ENCODE data around the gene DSCAM. TPM values are rescaled to one million over a fixed set of nuclear protein-coding genes. Genes with fewer than 3 reads are reported as not detected.

DSCAM gene
- total RNA-seq, 1 experiment from 2014 or later: 0.13 TPM

DNA sequence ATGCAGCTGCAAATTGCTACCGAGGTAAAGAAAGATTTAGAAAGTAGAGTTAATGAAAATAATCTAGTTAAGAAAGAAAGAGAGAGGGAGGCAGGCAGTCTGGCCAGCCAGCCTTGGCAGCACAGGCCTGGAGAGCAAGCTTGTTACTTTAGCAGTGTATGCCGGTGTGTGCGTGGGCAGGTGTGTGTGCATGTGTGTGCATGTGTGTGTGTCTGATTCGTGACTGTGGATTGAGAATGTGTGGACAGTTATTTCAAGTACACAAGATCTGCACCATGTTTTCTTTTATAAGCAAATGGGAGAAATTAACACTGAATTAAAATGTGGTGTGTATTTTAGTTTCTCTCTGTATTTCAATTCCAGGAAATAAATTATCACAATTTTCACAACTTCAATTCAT is 211.6 kb downstream of the DSCAM start (continued):
- TF ChIP-seq, protein P1, sequence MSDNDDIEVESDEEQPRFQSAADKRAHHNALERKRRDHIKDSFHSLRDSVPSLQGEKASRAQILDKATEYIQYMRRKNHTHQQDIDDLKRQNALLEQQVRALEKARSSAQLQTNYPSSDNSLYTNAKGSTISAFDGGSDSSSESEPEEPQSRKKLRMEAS (CRISPR knock-in tag; IDR thresholded peaks at IDR 0.05): no peak
- TF ChIP-seq GRHL2 (CRISPR knock-in tag; IDR thresholded peaks at IDR 0.05; ENCODE audit: insufficient replicate concordance, severe bottlenecking) (no peak), NFYB (CRISPR knock-in tag; conservative IDR thresholded peaks at IDR 0.05; ENCODE audit: low read depth) (no peak)

DNA sequence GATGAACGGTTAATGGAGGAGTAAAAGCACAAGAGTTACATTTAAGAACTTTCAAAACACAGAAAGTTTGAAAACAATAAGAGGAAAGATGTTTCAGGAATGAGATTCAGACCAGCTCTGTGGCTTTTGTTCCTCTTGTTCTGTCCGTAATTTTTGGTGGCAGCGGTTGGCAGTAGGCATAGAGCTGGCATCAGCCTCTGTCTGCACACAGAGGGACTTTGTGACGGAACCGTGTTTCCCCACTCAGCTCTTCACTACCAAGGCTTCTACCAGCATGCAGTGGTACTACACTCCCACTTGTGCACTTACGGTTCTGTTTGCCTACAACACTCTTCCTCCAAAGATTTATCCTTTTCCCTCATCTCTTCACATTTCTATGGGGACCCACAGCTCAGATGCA is 212.8 kb downstream of the DSCAM start:
- no peaks in the 10 kb centered on the region for H3K9me3 Mint-ChIP-seq

DNA sequence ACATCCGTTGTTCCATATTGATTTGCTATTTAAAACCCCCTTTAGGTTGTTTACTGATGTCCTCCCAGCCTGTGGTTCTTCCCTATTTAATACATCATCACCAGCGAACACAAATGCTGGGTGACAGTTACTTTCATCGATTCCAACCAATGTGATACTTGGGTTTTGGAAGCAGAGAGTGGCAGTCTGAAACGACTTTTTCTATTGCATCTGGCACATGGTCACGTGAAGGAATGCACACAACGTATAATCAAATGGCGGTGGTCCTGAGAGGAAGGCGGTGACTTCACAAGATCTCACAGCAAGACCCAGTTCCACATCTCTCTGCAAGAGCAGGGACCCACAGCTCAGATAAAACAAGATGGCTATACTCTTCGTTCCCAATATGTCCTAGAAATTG is 213.9 kb downstream of the DSCAM start:
- DNase-seq (ENCODE audit: low spot score) (no peak), ATAC-seq (no peak)
- H3K27me3 Mint-ChIP-seq (ENCODE audit: low read depth): no peaks in the 10 kb centered on the region
- H3K36me3 Mint-ChIP-seq: no peaks in the 10 kb centered on the region
- no peak overlapping the region for H3K27ac Mint-ChIP-seq
- CTCF ChIA-PET: no interaction called here
- POLR2A ChIA-PET: no interaction called here
- H3K9me3 Mint-ChIP-seq: no peaks in the 10 kb centered on the region
- H3K4me1 Mint-ChIP-seq: no peaks in the 10 kb centered on the region
- no peak for TF ChIP-seq ATF1 (CRISPR knock-in tag; IDR thresholded peaks at IDR 0.05)
- no peak overlapping the region for H3K4me3 Mint-ChIP-seq

More for the DNA sequence above, 212.8 kb downstream of the DSCAM start:
- no peak overlapping the region for H3K4me3 Mint-ChIP-seq
- no peak for TF ChIP-seq MYBL2 (CRISPR knock-in tag; IDR thresholded peaks at IDR 0.05)
- no peak for TF ChIP-seq NFATC4 (CRISPR knock-in tag; IDR thresholded peaks at IDR 0.05)
- no peak for TF ChIP-seq GTF2I (CRISPR knock-in tag; conservative IDR thresholded peaks at IDR 0.05)
- TF ChIP-seq, protein P2, sequence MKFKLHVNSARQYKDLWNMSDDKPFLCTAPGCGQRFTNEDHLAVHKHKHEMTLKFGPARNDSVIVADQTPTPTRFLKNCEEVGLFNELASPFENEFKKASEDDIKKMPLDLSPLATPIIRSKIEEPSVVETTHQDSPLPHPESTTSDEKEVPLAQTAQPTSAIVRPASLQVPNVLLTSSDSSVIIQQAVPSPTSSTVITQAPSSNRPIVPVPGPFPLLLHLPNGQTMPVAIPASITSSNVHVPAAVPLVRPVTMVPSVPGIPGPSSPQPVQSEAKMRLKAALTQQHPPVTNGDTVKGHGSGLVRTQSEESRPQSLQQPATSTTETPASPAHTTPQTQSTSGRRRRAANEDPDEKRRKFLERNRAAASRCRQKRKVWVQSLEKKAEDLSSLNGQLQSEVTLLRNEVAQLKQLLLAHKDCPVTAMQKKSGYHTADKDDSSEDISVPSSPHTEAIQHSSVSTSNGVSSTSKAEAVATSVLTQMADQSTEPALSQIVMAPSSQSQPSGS (CRISPR knock-in tag; IDR thresholded peaks at IDR 0.05; ENCODE audit: borderline replicate concordance, low read depth): no peak
- no peak for TF ChIP-seq TEAD4 (CRISPR knock-in tag; IDR thresholded peaks at IDR 0.05)
- TF ChIP-seq NR3C1 (CRISPR knock-in tag; conservative IDR thresholded peaks at IDR 0.05; ENCODE audit: low read depth): no peak
- TF ChIP-seq, protein P3, sequence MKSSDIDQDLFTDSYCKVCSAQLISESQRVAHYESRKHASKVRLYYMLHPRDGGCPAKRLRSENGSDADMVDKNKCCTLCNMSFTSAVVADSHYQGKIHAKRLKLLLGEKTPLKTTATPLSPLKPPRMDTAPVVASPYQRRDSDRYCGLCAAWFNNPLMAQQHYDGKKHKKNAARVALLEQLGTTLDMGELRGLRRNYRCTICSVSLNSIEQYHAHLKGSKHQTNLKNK (CRISPR knock-in tag; IDR thresholded peaks at IDR 0.05): no peak
- no peak for TF ChIP-seq OVOL2 (CRISPR knock-in tag; IDR thresholded peaks at IDR 0.05; ENCODE audit: borderline replicate concordance)
- TF ChIP-seq KAT7 (CRISPR knock-in tag; IDR thresholded peaks at IDR 0.05; ENCODE audit: borderline replicate concordance): no peak
- TF ChIP-seq, protein P4, sequence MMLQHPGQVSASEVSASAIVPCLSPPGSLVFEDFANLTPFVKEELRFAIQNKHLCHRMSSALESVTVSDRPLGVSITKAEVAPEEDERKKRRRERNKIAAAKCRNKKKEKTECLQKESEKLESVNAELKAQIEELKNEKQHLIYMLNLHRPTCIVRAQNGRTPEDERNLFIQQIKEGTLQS (CRISPR knock-in tag; conservative IDR thresholded peaks at IDR 0.05): no peak
- TF ChIP-seq ZNF423 (CRISPR knock-in tag; IDR thresholded peaks at IDR 0.05): no peak
- H3K36me3 Mint-ChIP-seq: no peaks in the 10 kb centered on the region
- no peaks in the 10 kb centered on the region for H3K4me1 Mint-ChIP-seq
- DNase-seq (ENCODE audit: low spot score) (no peak), ATAC-seq (no peak)
- H3K27ac Mint-ChIP-seq: no peak overlapping the region
- POLR2A ChIA-PET: no interaction called here
- no peaks in the 10 kb centered on the region for H3K27me3 Mint-ChIP-seq (ENCODE audit: low read depth)
- CTCF ChIA-PET: no interaction called here

DNA sequence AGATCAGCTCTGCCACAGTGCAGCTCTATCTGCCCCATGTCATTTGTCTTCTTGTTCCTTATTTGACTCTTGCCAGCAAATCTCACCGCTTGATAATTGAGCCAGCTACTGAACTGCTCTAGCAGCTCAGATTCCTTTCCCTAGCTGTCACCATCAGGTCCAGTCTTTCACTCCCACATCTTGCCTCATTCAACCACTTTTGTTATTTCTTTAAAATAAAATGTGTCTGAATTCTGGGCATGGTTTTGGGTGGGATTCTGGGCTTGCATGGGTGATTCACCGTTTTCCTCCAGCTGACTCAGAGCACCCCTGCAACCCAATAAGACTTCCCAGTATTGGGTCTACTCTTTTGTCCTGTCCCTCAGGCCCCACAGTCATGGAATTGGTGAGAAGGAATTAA is 215.7 kb downstream of the DSCAM start:
- Mint-ChIP-seq H3K27ac (no peak overlapping the region), H3K27me3 (ENCODE audit: low read depth) (no peaks in the 10 kb centered on the region), H3K9me3 (no peaks in the 10 kb centered on the region), H3K4me3 (no peak overlapping the region), H3K36me3 (no peaks in the 10 kb centered on the region), H3K4me1 (no peaks in the 10 kb centered on the region)
- CTCF ChIA-PET: no interaction called here
- no peak for ATAC-seq
- POLR2A ChIA-PET: no interaction called here
- DNase-seq (ENCODE audit: low spot score): no peak
- TF ChIP-seq, protein P5, sequence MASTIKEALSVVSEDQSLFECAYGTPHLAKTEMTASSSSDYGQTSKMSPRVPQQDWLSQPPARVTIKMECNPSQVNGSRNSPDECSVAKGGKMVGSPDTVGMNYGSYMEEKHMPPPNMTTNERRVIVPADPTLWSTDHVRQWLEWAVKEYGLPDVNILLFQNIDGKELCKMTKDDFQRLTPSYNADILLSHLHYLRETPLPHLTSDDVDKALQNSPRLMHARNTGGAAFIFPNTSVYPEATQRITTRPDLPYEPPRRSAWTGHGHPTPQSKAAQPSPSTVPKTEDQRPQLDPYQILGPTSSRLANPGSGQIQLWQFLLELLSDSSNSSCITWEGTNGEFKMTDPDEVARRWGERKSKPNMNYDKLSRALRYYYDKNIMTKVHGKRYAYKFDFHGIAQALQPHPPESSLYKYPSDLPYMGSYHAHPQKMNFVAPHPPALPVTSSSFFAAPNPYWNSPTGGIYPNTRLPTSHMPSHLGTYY (CRISPR knock-in tag; IDR thresholded peaks at IDR 0.05): no peak
- TF ChIP-seq, protein P6, sequence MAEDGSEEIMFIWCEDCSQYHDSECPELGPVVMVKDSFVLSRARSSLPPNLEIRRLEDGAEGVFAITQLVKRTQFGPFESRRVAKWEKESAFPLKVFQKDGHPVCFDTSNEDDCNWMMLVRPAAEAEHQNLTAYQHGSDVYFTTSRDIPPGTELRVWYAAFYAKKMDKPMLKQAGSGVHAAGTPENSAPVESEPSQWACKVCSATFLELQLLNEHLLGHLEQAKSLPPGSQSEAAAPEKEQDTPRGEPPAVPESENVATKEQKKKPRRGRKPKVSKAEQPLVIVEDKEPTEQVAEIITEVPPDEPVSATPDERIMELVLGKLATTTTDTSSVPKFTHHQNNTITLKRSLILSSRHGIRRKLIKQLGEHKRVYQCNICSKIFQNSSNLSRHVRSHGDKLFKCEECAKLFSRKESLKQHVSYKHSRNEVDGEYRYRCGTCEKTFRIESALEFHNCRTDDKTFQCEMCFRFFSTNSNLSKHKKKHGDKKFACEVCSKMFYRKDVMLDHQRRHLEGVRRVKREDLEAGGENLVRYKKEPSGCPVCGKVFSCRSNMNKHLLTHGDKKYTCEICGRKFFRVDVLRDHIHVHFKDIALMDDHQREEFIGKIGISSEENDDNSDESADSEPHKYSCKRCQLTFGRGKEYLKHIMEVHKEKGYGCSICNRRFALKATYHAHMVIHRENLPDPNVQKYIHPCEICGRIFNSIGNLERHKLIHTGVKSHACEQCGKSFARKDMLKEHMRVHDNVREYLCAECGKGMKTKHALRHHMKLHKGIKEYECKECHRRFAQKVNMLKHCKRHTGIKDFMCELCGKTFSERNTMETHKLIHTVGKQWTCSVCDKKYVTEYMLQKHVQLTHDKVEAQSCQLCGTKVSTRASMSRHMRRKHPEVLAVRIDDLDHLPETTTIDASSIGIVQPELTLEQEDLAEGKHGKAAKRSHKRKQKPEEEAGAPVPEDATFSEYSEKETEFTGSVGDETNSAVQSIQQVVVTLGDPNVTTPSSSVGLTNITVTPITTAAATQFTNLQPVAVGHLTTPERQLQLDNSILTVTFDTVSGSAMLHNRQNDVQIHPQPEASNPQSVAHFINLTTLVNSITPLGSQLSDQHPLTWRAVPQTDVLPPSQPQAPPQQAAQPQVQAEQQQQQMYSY (CRISPR knock-in tag; IDR thresholded peaks at IDR 0.05): no peak
- no peak for TF ChIP-seq FOXP1 (CRISPR knock-in tag; IDR thresholded peaks at IDR 0.05; ENCODE audit: borderline replicate concordance)
- TF ChIP-seq, protein P7, sequence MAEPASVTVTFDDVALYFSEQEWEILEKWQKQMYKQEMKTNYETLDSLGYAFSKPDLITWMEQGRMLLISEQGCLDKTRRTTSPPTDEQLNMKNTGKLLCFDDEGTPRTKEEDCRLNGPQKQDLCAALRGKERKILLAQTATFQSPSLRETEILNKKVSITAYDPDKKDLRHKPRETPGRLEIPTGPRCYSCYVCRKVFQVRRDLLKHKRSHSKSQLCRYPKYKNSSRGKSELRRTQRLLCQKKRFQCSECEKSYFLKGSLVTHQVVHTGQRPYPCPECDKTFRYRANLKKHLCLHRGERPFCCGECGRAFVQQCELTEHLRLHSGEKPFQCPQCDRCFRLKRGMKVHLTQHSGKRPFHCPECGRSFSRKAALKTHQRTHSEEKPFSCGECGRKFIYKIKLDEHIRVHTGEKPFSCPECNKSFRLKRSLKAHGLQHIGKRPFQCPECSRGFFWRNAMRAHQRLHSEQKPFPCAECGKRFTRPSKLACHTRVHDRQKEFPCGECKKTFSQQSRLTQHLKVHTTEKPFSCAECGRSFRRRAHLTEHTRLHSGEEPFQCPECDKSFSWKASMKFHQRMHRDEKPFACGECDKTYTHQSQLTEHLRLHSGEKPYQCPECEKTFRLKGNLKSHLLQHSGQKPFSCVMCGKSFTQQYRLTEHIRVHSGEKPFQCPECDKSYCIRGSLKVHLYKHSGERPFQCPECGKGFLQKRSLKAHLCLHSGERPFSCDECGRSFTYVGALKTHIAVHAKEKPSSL (CRISPR knock-in tag; conservative IDR thresholded peaks at IDR 0.05): no peak
- no peak for TF ChIP-seq RORB (CRISPR knock-in tag; IDR thresholded peaks at IDR 0.05)
- TF ChIP-seq SP1 (CRISPR knock-in tag; conservative IDR thresholded peaks at IDR 0.05): no peak
- TF ChIP-seq SOX15 (CRISPR knock-in tag; IDR thresholded peaks at IDR 0.05): no peak
- TF ChIP-seq NR1H2 (CRISPR knock-in tag; IDR thresholded peaks at IDR 0.05): no peak
- no peak for TF ChIP-seq CBFB (CRISPR knock-in tag; IDR thresholded peaks at IDR 0.05; ENCODE audit: low read depth)
